Dedifferentiated amniotic fluid mesenchymal stem cell (primary cell): ENCODE data around the gene GLB1L2.
"Not testable (repeated sequence)": the region's sequence is repeated elsewhere in the genome, so short reads cannot be mapped to it uniquely, and the experiment has no call there.

ENCODE experiments used
- DNase-seq: peaks from one replicate; pipeline ENCODE4 v3.0.0-alpha.2; 2016; ENCODE audit errors: extremely low spot score

The GLB1L2 gene

DNA sequence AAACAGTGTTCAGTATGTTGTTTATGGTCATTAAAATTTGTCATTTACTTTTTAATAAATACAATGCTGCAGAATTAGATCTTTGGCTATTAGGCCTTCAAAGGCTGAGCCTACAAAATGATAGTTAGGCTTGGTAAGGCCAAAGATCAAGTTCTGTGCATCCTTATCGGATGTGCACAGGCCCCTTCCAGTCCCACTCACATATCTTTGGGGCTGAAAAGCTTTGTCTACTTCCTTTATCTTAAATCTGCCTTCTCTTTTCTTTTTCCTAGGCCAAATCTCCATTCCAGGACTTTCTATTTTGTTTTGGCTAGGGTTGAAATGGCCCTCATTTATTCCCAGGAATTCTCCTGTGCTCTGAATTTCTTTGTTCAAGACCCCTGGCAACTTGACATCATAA, 3.4 kb upstream of the GLB1L2 start:
- DNase-seq, result no peak

GRCh38 chr11:134330611-134331353, 1.0 kb upstream of the GLB1L2 start:
- DNase-seq, result no peak

GRCh38 chr11:134332189-134332631, 422 bp downstream of the GLB1L2 start:
- no peak for DNase-seq

- DNase-seq, result no peak
These were observed 994 bp downstream of the GLB1L2 start for GRCh38 chr11:134332782-134333181.

DNA sequence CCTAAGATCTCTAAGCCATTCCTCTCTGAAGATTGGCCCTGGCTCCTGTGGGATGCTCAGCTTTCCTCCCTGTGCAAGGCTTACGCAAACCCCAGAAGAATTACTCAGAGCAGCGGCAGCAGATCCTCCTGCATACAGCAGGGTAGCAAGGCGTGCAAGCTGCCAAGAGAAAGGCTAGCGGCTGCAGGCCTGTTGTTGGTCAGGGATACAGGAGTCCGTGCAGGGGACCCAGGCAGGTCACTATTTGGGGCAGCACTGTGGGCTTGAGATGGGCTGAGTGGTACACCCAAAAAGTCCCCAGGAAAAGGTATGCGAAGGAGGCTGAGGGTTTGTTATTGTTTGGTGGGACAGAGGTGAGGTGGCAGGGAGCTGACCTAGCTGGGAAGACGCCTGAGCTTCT, 1.5 kb downstream of the GLB1L2 start:
- DNase-seq, result no peak

- DNase-seq, result no peak
These were observed 2.2 kb downstream of the GLB1L2 start for GRCh38 chr11:134333946-134334345.

GRCh38 chr11:134334796-134335571, 3.2 kb downstream of the GLB1L2 start:
- DNase-seq, result no peak

DNA sequence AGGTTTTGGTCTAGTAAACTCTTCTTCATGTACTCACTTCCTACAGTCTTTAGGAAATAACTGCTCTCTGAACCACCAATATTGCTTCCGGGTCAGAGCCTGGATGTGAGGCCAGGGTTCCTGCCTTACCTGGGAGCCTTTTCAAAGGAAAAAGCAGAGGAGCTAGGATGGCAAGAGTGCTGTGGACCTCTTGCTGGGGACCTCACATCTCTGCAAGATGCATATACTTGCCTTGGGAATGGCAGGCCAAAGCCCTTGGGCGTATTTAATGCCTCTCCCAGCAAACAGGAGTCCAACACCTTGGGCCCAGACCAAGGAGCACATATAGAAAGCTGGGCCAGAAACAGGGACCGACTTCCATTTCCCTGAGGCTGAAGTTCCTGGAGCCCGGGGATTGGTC, 5.3 kb downstream of the GLB1L2 start:
- DNase-seq, result no peak

DNA sequence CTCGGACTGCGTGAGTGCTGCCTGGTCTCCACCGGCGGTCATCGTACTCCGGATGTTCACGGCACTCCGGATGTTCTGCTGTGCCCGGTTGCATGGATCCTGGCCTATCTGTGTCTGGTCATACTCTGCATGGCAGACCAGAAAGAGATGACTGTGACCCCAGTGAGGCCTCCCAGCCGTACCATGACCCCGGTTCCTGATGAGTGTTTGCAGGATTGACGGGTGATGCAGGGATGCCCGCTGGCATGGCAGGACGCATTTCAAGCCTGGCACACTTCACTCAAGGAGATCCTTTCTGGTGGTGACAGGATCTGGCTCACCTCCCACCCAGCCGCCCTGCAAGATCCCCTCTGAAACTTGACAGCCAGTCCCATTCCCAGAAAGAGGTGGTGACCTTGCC, 6.3 kb downstream of the GLB1L2 start:
- DNase-seq, result no peak

DNA sequence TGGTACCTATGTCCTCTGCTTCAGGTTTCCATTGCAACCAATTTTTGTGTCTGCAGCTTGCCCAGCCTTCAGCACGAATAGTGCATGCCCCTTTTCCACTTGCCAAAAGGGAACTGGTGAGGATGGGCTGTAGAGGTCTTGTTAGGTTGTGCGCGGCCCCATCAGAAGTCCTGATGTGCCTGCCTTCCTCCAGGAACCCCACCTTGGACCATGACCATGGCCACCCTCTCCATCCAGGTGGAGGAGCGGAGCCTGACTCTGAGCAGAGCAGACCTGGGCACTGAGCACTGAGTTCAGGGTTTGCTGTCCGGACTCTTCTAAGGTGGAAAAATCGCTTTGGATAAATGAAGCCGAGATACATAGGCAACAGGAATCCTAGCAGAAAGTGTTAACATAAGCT, 6.9 kb downstream of the GLB1L2 start:
- no peak for DNase-seq

- DNase-seq, result no peak
These were observed 8.0 kb downstream of the GLB1L2 start for GRCh38 chr11:134339756-134340155.

DNA sequence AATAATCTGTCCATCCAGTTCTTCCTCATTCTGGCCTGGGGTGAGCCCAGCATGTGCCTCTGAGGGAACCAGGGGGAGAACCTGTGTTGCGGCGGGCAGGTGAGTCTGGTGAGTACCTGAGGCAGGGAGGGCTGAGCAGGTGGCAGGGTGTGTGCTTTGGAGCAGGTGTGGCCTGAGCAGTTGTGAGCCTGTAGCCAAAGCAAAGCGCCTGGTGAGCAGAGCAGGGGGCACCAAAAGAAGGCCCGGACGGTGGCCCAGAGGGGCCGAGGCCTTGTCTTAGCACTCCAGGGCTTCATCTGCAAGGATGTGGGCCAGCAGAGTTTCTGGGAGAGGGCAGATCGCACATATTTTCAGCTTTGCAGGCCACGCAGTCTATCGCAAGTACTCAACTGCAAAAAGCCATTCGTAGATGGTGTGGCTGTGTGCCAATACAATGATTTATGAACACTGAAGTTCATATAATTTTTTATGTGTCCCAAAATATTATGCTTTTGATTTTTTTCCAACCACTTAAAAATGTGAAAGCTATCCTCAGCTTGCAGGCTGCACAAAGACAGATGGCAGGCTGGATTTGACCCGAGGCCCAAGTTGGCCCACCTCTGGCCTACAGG, 8.7 kb downstream of the GLB1L2 start:
- DNase-seq, result no peak

DNA sequence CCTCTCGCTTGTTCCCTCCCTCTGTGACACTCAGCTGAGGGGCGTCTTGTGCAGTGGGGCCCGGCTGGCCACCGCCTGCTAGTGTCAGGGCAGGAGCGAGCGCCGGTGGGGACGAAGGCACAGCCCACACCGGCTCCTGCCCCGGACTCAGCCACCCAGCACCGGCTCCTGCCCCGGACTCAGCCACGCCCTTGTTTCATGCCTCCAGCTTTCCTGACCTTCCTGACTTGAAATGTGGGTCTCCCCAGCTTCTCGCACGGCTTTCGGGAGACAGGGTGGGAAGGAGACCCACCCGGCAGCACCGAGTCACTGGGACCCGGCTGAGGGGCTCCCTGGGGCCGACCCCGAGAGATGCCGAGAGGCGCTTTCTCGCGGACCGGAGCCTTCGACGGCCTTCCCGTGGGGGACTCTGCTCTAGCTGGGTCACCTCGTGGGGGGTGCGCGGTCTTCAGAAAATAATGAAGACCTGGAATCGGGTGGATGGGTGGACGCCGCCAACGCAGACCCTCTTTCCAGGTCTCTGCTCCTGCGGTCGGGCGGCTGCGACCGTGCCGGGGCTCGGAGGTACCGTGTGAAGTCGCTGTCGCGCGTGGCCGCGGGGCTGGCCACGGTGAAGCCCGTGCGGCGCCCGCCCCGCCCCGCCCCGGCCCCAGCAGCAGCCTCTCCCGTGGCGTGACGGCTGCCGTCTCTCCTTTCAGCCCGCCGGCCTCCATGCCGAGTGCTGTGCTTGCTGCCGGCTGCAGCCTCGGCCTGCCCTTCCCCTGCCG, 10.2 kb downstream of the GLB1L2 start:
- no peak for DNase-seq

DNA sequence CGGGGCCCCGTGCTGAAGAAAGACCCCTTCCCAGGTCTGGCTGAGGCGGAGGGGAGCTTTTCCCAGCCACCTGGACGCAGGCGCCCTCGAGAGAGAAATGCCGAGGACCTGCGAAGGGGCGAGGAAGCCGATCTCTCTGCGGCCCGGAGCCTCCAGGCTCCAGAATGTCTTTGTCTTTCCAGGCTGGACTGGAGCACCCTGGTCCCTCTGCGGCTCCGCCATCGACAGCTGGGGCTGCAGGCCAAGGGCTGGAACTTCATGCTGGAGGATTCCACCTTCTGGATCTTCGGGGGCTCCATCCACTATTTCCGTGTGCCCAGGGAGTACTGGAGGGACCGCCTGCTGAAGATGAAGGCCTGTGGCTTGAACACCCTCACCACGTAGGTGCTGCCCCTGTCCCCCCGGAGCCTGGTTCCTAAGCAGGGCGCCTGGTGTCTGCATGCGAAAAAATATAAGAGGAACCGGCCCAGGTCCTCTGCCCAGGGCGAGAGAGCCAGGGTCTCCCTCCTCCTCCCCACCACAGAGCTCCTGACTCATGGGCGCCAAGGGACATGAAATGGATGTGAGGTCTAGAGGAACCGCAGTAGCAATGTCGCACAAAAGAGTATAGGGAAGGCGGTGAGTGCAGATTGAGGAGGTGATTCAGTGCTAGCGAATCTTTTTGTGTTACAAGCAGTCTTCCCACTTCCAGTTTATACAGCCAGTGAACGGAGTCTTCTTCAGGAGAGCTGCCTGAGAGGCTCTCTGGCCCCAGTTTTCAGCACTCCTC, 11.0 kb downstream of the GLB1L2 start:
- DNase-seq, result no peak

DNA sequence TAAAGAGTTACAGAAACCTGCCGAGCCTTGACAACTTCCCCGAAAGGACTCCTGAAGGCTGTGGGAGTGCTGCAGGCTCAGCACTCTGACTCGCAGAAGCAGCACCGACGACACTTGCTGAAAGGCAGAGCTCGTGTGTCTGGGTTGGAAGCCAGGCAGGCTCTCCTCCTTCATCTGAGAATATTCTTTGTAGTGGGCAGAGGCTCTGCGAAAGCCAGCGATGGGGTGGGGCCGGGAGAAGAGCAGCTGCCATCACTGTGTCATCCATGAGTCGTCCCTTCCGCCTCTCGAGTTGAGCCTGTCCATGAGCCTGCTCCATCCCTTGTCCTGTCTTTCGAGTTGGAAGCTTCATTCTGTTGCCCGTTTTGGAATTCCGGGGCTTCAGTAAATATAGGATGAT, 11.9 kb downstream of the GLB1L2 start:
- DNase-seq, result no peak

GRCh38 chr11:134344497-134345236, 12.9 kb downstream of the GLB1L2 start:
- DNase-seq, result not testable (repeated sequence)

DNA sequence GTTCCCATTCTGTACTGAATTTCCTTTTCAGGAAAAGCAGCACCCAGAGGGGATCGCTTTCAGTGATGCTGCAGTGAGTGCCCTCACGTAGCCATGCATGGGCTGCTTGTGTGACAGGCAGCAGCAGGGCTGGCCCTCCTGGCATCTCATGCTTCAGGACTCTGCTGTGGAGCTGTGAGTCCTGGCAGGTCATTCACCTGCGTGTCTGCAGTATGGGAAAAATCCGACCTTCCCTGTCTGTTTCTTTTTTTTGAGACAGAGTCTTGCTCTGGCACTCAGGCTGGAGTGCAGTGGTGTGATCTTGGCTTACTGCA, 13.4 kb downstream of the GLB1L2 start:
- DNase-seq, result no peak

DNA sequence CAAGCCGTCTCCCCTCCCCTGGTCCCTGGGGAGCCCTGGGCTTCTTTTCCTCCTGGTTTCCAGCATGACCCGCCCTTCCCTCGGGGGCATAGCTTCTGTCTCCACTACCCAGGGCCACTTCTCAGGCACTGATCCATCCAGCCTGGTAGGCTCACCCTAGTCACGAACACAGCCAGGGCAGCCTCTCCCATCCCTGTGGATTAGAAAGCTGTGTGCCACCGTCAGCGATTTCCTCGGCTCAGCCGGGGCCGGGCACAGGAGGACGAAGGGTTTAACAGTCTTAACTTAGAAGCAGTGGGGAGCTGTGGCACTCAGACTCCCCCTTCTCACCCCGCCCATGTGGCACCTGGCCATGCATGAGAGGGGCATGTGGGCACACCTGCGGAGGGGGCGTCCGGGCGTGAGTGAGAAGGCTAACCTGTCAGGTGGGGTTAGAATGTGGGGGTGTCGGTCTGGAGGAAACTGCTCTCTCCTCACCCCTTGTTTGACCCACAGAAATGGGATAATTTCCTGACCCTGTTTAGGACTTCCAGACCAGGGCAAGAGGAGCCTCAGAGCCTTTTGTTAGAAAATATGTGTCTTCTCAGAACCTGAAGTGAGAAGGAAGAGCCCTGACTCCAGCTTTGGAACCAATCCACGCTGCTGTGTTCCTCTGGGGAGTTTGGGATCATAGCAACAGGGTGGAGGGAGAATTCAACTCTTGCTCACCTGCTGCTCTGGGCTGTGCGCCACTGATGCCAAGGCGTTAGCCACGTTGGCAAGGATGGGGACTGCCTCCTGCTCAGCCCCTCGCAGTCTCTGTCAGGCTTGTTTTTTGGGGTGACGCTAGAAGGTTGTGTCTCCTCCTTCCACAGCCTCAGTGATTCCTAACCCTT, 14.6 kb downstream of the GLB1L2 start:
- no peak for DNase-seq

GRCh38 chr11:134346976-134347350, 15.2 kb downstream of the GLB1L2 start:
- DNase-seq, result no peak

DNA sequence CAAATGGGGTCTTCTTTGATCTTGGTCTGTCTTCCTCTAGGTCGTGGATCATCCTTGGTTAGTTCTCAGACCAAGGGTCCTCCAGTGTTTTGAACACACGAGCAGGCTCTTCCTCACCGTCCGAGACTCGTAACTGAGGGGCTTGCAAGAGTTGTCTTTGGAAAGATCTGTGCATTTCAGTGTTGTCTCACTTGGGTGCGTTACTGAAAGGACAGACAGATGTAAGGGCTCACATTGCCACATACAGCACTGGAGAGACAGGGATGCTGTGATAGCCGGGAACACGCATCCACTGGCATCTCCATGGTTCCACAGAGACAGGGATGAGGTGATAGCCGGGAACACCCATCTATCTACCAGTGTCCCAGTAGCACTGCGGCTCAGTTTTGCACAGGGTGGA, 15.7 kb downstream of the GLB1L2 start:
- no peak for DNase-seq
